OCI-LY7 (cell line): ENCODE measurements around the gene RNF222.

Experiments
- EZH2phosphoT487 ChIP-seq: fragments of 200-600 bp; sonication (generic); IDR thresholded peaks from 2 replicates; pipeline ENCODE4 v1.6.1; 2018; ENCODE audit warnings: low read depth, borderline replicate concordance, mild to moderate bottlenecking, mixed run types, antibody characterized with exemption, low read length, moderate library complexity, mixed read lengths
- TF ChIP-seq, protein P1 (sequence below): fragments of 200-600 bp; sonication (generic); conservative IDR thresholded peaks from 2 replicates; pipeline ENCODE4 v1.5.1; 2014; ENCODE audit warnings: mild to moderate bottlenecking, antibody characterized with exemption, low read length, moderate library complexity, mixed read lengths

DNA sequence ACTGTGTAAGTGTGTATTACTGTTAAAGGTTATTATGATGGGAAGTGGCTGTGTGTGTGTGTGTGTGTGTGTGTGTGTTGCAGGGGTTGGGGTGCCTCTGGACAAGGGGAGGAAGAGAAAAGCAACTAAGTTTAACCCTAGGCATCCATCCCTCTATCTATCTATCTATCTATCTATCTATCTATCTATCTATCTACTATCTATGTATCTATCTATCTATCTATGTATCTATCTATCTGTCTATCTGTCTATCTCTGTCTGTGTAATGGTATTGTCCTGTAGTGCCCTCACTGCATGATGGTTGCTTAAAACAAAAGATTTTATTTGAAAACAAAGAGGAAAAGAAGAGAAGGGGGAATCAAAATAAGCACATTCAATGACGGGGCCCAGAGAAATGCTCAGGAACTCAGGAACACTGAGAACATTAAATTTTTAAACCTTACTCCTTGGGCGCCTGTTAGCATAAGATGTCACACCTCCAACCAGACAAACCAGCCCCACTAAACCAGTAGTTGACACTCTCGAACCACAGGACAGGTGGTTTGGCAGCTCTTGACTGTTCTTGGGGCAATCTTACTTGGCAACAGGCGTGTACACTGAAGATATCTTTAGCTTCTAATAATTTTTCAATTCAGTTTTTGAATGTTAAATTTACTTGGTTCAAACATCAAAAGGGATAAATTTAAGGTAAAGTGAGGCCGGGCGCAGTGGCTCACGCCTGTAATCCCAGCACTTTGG lies 9.5 kb downstream of the RNF222 start:
- TF ChIP-seq, protein P1, sequence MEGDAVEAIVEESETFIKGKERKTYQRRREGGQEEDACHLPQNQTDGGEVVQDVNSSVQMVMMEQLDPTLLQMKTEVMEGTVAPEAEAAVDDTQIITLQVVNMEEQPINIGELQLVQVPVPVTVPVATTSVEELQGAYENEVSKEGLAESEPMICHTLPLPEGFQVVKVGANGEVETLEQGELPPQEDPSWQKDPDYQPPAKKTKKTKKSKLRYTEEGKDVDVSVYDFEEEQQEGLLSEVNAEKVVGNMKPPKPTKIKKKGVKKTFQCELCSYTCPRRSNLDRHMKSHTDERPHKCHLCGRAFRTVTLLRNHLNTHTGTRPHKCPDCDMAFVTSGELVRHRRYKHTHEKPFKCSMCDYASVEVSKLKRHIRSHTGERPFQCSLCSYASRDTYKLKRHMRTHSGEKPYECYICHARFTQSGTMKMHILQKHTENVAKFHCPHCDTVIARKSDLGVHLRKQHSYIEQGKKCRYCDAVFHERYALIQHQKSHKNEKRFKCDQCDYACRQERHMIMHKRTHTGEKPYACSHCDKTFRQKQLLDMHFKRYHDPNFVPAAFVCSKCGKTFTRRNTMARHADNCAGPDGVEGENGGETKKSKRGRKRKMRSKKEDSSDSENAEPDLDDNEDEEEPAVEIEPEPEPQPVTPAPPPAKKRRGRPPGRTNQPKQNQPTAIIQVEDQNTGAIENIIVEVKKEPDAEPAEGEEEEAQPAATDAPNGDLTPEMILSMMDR = no peak
- TF ChIP-seq EZH2phosphoT487 = no peak
